ENCODE data around the gene ZNF407. TPM values are rescaled to one million over a fixed set of nuclear protein-coding genes. Genes with fewer than 3 reads are reported as not detected.

ZNF407 gene
- total and polyA plus RNA-seq, 2 experiments from 2014 or later = 2.1 to 10.4 TPM

DNA sequence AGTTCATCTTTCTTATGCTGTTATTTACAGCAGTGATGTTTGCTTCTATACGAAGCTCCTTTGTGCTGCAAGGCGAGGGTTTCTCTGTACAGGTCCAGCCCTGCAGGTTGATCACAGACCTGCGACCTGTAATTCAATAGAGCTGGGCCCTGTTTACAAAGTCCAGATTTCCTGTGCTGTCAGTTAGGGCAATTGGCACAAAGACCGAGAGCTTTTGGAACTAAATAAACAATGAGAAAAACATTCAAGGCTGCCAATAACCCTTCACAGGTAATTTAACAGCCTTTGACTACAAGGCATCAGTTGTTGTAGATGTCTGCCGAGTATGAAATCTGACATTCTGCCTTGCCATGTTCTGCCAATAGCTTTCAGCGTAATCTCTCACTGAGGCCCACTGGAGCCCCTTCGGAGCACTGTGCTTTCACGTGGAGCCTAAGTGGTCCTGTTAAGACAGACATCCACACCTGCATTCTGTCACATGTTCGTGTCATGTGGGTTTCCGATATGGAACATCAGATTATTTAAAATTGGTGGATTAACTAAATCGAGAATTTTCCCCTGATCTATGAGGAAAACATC, 378.8 kb downstream of the ZNF407 start:
- TF ChIP-seq JUNB (IDR thresholded peaks at IDR 0.05; ENCODE audit: unreplicated experiment) = no peak
- TF ChIP-seq STAT1 (IDR thresholded peaks at IDR 0.05; ENCODE audit: unreplicated experiment) = no peak
- Histone ChIP-seq H3K4me3 (no peak overlapping the region), H4K20me1 (replicated peaks; ENCODE audit: insufficient read depth) (no peaks in the 10 kb centered on the region), H3K4me1 (ENCODE audit: insufficient read depth) (no peaks in the 10 kb centered on the region), H3K27me3 (ENCODE audit: insufficient read depth) (no peaks in the 10 kb centered on the region), H3K36me3 (ENCODE audit: insufficient read depth) (no peaks in the 10 kb centered on the region), H3K9me2 (ENCODE audit: insufficient read depth) (peaks cover 4% of the 10 kb centered on the region; the same call in 1 of the 2 replicates), H3K4me2 (no peak overlapping the region), H3K27ac (ENCODE audit: low read depth) (no peak overlapping the region), H3K79me2 (replicated peaks; ENCODE audit: insufficient read depth) (no peaks in the 10 kb centered on the region), H3F3A (replicated peaks; ENCODE audit: low read depth) (no peaks in the 10 kb centered on the region), H2AFZ (no peak overlapping the region)
- no peaks in the 10 kb centered on the region; the same call in 2 of the 3 replicates for H3K4me1 Mint-ChIP-seq
- H3K9me3 Mint-ChIP-seq = no peaks in the 10 kb centered on the region
- H3K4me3 Mint-ChIP-seq = no peak overlapping the region
- ATAC-seq (no peak), DNase-seq (ENCODE audit: low spot score) (no peak)
- H3K36me3 Mint-ChIP-seq (ENCODE audit: low read depth) = no peaks in the 10 kb centered on the region
- no peak overlapping the region for H3K27ac Mint-ChIP-seq
- no peaks in the 10 kb centered on the region for H3K27me3 Mint-ChIP-seq (ENCODE audit: insufficient read depth, low read depth, poor library complexity)

DNA sequence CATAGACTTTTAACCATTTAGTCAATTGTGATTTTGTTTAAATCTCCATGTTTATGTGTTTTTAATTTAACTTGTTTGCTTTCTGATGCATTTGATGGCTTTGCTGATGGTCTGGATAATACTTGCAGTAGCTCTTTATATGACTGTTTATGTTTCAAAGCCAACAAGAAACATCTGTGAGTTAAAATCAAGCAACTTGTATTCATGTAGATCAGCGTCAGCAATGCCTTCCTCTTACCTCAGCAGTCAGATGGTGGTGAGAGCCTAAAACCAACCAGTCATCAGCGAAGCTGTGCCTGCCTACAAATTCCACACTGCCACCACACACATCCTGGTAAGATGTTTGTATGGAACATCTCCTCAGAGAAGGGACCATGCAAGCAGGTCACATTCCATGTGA, 379.4 kb downstream of the ZNF407 start:
- TF ChIP-seq, protein P1, sequence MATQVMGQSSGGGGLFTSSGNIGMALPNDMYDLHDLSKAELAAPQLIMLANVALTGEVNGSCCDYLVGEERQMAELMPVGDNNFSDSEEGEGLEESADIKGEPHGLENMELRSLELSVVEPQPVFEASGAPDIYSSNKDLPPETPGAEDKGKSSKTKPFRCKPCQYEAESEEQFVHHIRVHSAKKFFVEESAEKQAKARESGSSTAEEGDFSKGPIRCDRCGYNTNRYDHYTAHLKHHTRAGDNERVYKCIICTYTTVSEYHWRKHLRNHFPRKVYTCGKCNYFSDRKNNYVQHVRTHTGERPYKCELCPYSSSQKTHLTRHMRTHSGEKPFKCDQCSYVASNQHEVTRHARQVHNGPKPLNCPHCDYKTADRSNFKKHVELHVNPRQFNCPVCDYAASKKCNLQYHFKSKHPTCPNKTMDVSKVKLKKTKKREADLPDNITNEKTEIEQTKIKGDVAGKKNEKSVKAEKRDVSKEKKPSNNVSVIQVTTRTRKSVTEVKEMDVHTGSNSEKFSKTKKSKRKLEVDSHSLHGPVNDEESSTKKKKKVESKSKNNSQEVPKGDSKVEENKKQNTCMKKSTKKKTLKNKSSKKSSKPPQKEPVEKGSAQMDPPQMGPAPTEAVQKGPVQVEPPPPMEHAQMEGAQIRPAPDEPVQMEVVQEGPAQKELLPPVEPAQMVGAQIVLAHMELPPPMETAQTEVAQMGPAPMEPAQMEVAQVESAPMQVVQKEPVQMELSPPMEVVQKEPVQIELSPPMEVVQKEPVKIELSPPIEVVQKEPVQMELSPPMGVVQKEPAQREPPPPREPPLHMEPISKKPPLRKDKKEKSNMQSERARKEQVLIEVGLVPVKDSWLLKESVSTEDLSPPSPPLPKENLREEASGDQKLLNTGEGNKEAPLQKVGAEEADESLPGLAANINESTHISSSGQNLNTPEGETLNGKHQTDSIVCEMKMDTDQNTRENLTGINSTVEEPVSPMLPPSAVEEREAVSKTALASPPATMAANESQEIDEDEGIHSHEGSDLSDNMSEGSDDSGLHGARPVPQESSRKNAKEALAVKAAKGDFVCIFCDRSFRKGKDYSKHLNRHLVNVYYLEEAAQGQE (IDR thresholded peaks at IDR 0.05; ENCODE audit: unreplicated experiment) = no peak
- TF ChIP-seq CREB1 (CRISPR knock-in tag; IDR thresholded peaks at IDR 0.05; ENCODE audit: low read depth) (no peak), JUNB (IDR thresholded peaks at IDR 0.05; ENCODE audit: unreplicated experiment) (no peak), ZNF114 (CRISPR knock-in tag; IDR thresholded peaks at IDR 0.05) (no peak)
- Mint-ChIP-seq H3K27me3 (ENCODE audit: insufficient read depth, low read depth, poor library complexity) (no peaks in the 10 kb centered on the region), H3K4me1 (no peaks in the 10 kb centered on the region; the same call in 2 of the 3 replicates), H3K27ac (no peak overlapping the region), H3K36me3 (ENCODE audit: low read depth) (no peaks in the 10 kb centered on the region), H3K4me3 (no peak overlapping the region), H3K9me3 (no peaks in the 10 kb centered on the region)
- Histone ChIP-seq H3K27me3 (ENCODE audit: insufficient read depth) (no peaks in the 10 kb centered on the region), H3K27ac (ENCODE audit: low read depth) (no peak overlapping the region), H3K4me1 (ENCODE audit: insufficient read depth) (no peaks in the 10 kb centered on the region), H3F3A (replicated peaks; ENCODE audit: low read depth) (no peaks in the 10 kb centered on the region), H3K4me3 (no peak overlapping the region), H2AFZ (no peak overlapping the region), H3K4me2 (no peak overlapping the region), H4K20me1 (replicated peaks; ENCODE audit: insufficient read depth) (no peaks in the 10 kb centered on the region), H3K36me3 (ENCODE audit: insufficient read depth) (no peaks in the 10 kb centered on the region), H3K9me2 (ENCODE audit: insufficient read depth) (peaks cover 4% of the 10 kb centered on the region; the same call in 1 of the 2 replicates), H3K79me2 (replicated peaks; ENCODE audit: insufficient read depth) (no peaks in the 10 kb centered on the region)
- ATAC-seq (no peak), DNase-seq (ENCODE audit: low spot score) (no peak)

DNA sequence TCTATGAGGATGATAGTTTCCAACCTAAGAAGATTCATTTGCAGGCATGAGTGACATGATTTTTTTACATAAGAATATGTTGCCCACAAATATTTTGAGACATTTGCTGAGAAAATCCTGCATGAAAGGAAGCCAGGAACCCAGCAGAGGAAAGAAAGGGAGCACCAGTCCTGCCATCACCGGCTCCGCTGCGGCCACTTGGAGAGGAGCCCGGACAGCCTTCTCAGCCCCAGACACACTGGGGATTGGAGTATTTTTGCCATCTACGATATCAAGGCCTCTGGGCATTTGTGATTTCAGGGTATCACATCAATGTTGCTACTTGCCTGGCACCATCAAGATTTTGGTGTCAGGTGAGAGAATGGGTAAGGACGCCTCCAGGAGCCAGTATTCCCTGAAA, 383.0 kb downstream of the ZNF407 start:
- H3K9me3 Mint-ChIP-seq = no peaks in the 10 kb centered on the region
- H3K4me2 ChIP-seq = no peak overlapping the region
- H3K27ac Mint-ChIP-seq = no peak overlapping the region
- no peak for TF ChIP-seq NANOG (IDR thresholded peaks at IDR 0.05; ENCODE audit: borderline replicate concordance)
- TF ChIP-seq, protein P2, sequence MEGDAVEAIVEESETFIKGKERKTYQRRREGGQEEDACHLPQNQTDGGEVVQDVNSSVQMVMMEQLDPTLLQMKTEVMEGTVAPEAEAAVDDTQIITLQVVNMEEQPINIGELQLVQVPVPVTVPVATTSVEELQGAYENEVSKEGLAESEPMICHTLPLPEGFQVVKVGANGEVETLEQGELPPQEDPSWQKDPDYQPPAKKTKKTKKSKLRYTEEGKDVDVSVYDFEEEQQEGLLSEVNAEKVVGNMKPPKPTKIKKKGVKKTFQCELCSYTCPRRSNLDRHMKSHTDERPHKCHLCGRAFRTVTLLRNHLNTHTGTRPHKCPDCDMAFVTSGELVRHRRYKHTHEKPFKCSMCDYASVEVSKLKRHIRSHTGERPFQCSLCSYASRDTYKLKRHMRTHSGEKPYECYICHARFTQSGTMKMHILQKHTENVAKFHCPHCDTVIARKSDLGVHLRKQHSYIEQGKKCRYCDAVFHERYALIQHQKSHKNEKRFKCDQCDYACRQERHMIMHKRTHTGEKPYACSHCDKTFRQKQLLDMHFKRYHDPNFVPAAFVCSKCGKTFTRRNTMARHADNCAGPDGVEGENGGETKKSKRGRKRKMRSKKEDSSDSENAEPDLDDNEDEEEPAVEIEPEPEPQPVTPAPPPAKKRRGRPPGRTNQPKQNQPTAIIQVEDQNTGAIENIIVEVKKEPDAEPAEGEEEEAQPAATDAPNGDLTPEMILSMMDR (conservative IDR thresholded peaks at IDR 0.05; ENCODE audit: low read depth in 2 of 2) = no peak
- TF ChIP-seq, protein P1 (IDR thresholded peaks at IDR 0.05; ENCODE audit: unreplicated experiment) = no peak
- TF ChIP-seq POLR2AphosphoS5 (IDR thresholded peaks at IDR 0.05; ENCODE audit: low read depth) = no peak
- TF ChIP-seq, protein P3, sequence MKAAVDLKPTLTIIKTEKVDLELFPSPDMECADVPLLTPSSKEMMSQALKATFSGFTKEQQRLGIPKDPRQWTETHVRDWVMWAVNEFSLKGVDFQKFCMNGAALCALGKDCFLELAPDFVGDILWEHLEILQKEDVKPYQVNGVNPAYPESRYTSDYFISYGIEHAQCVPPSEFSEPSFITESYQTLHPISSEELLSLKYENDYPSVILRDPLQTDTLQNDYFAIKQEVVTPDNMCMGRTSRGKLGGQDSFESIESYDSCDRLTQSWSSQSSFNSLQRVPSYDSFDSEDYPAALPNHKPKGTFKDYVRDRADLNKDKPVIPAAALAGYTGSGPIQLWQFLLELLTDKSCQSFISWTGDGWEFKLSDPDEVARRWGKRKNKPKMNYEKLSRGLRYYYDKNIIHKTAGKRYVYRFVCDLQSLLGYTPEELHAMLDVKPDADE (IDR thresholded peaks at IDR 0.05) = no peak

More for the DNA sequence above, 383.0 kb downstream of the ZNF407 start:
- no peaks in the 10 kb centered on the region for H4K20me1 ChIP-seq (replicated peaks; ENCODE audit: insufficient read depth)
- Mint-ChIP-seq H3K36me3 (ENCODE audit: low read depth) (no peaks in the 10 kb centered on the region), H3K4me1 (peaks cover 10% of the 10 kb centered on the region), H3K4me3 (no peak overlapping the region), H3K27me3 (ENCODE audit: insufficient read depth, low read depth, poor library complexity) (no peaks in the 10 kb centered on the region)
- H2AFZ ChIP-seq = no peak overlapping the region
- H3K4me3 ChIP-seq = no peak overlapping the region
- H3F3A ChIP-seq (replicated peaks; ENCODE audit: low read depth) = no peaks in the 10 kb centered on the region
- ATAC-seq (no peak), DNase-seq (ENCODE audit: low spot score) (no peak)
- no peaks in the 10 kb centered on the region for H3K27me3 ChIP-seq (ENCODE audit: insufficient read depth)
- no peak overlapping the region for H3K27ac ChIP-seq (ENCODE audit: low read depth)
- H3K4me1 ChIP-seq (ENCODE audit: insufficient read depth) = 0 out of 2 replicates have a peak, but pooled peaks cover 3% of the 10 kb centered on the region
- no peaks in the 10 kb centered on the region for H3K36me3 ChIP-seq (ENCODE audit: insufficient read depth)
- H3K79me2 ChIP-seq (replicated peaks; ENCODE audit: insufficient read depth) = no peaks in the 10 kb centered on the region
- H3K9me2 ChIP-seq (ENCODE audit: insufficient read depth) = peaks cover 4% of the 10 kb centered on the region; the same call in 1 of the 2 replicates
